HepG2 (cell line): ENCODE data around the gene ZNF764. TPM values are rescaled to one million over a fixed set of nuclear protein-coding genes. Genes with fewer than 3 reads are reported as not detected.
A peak's percentile ranks its signal among the peaks of the same experiment; 100 is the strongest.

Experiments
- ADNP ChIP-seq: sonication (generic); formaldehyde crosslinking; IDR thresholded peaks from 2 replicates; pipeline ENCODE4 v1.4.0; 2020; ENCODE audit warnings: missing genetic modification reagents
- CEBPG ChIP-seq: IDR thresholded peaks from 2 replicates; pipeline ENCODE4 v1.6.1; 2016
- MYPOP ChIP-seq: sonication (generic); formaldehyde crosslinking; IDR thresholded peaks from 2 replicates; pipeline ENCODE4 v1.8.1; 2023; ENCODE audit warnings: mild to moderate bottlenecking, moderate library complexity, missing genetic modification reagents
- NFE2L1 ChIP-seq: sonication (generic); formaldehyde crosslinking; IDR thresholded peaks from 2 replicates; pipeline ENCODE4 v1.4.0; 2020; ENCODE audit warnings: missing genetic modification reagents, mild to moderate bottlenecking, borderline replicate concordance
- RFX5 ChIP-seq: IDR thresholded peaks from 2 replicates; pipeline ENCODE4 v1.6.1; 2011; ENCODE audit warnings: low read depth, low read length, improper control_type of control experiment
- YY1 ChIP-seq: IDR thresholded peaks from 2 replicates; pipeline ENCODE4 v1.6.1; 2011; ENCODE audit warnings: low read length, low read depth, moderate library complexity, mild to moderate bottlenecking; ENCODE audit not compliant: insufficient read depth, insufficient replicate concordance
- ZBTB2 ChIP-seq: sonication (generic); formaldehyde crosslinking; IDR thresholded peaks from 2 replicates; pipeline ENCODE4 v1.8.0; 2022; ENCODE audit warnings: low read depth, missing genetic modification reagents
- ZFP90 ChIP-seq: sonication (generic); formaldehyde crosslinking; IDR thresholded peaks from 2 replicates; pipeline ENCODE4 v1.8.0; 2022; ENCODE audit warnings: missing genetic modification reagents, mild to moderate bottlenecking, inconsistent platforms, borderline replicate concordance
- ZNF224 ChIP-seq: sonication (generic); formaldehyde crosslinking; IDR thresholded peaks from 2 replicates; pipeline ENCODE4 v1.5.0; 2020; ENCODE audit warnings: mild to moderate bottlenecking, missing genetic modification reagents
- ZNF251 ChIP-seq: sonication (generic); formaldehyde crosslinking; IDR thresholded peaks from 2 replicates; pipeline ENCODE4 v1.9.0; 2021; ENCODE audit warnings: mild to moderate bottlenecking, missing genetic modification reagents
- ZNF34 ChIP-seq: sonication (generic); formaldehyde crosslinking; IDR thresholded peaks from 2 replicates; pipeline ENCODE4 v1.4.0; 2020; ENCODE audit warnings: mild to moderate bottlenecking, missing genetic modification reagents, borderline replicate concordance
- ZNF354B ChIP-seq: sonication (generic); formaldehyde crosslinking; IDR thresholded peaks from 2 replicates; pipeline ENCODE4 v1.8.0; 2022; ENCODE audit warnings: mild to moderate bottlenecking, missing genetic modification reagents
- ZNF501 ChIP-seq: sonication (generic); formaldehyde crosslinking; IDR thresholded peaks from 2 replicates; pipeline ENCODE4 v1.5.1; 2020; ENCODE audit warnings: mild to moderate bottlenecking, moderate library complexity, missing genetic modification reagents
- ZNF567 ChIP-seq: sonication (generic); formaldehyde crosslinking; IDR thresholded peaks from 2 replicates; pipeline ENCODE4 v1.8.1; 2023; ENCODE audit warnings: mild to moderate bottlenecking, missing genetic modification reagents, borderline replicate concordance
- ZNF790 ChIP-seq: sonication (generic); formaldehyde crosslinking; IDR thresholded peaks from 2 replicates; pipeline ENCODE4 v1.8.0; 2022; ENCODE audit warnings: missing genetic modification reagents, mild to moderate bottlenecking, borderline replicate concordance
- polyA plus RNA-seq, 8 experiments: library from polyadenylated mRNA; depleted of rRNA in 3 of 8; stranded (reverse) in 7 of 8; unstranded in 1 of 8; fragments of >200 nt; fragmentation: Illumina TruSeq in 4 of 8; extraction: Trizol in 4 of 8; gene quantifications; 2 replicates each; pipeline versions ENCODE4 v1.2.1 to v1.2.3, GENCODE V29; 2011 to 2016; ENCODE audit warnings: low read depth in 4 of 8, missing spikeins in 1 of 8, mixed read lengths in 1 of 8; ENCODE audit not compliant: insufficient read depth in 1 of 8
- total RNA-seq, 5 experiments: library from RNA; depleted of rRNA; stranded (reverse); fragments of >200 nt; fragmentation: Illumina TruSeq; extraction: Trizol; gene quantifications; 2 replicates each; pipeline ENCODE4 v1.2.3, GENCODE V29; 2016; ENCODE audit warnings: low read depth in 1 of 5
- TF ChIP-seq, protein P1 (sequence below): IDR thresholded peaks from 2 replicates; pipeline ENCODE4 v1.4.0; 2020; ENCODE audit warnings: mild to moderate bottlenecking, missing genetic modification reagents
- TF ChIP-seq, protein P2 (sequence below): IDR thresholded peaks from 2 replicates; pipeline ENCODE4 v1.6.1; 2016; ENCODE audit warnings: control low read depth
- TF ChIP-seq, protein P3 (sequence below): sonication (generic); formaldehyde crosslinking; IDR thresholded peaks from 2 replicates; pipeline ENCODE4 v1.5.1; 2020; ENCODE audit warnings: mild to moderate bottlenecking, moderate library complexity, missing genetic modification reagents
- TF ChIP-seq, protein P4 (sequence below): sonication (generic); formaldehyde crosslinking; IDR thresholded peaks from 2 replicates; pipeline ENCODE4 v1.5.0; 2020; ENCODE audit warnings: missing genetic modification reagents

The ZNF764 gene
- total and polyA plus RNA-seq, 2 of the 13 experiments (the other 11 are each of a cell fraction or from before 2014, with no cell fraction given): 4.1 to 9.1 TPM

GRCh38 chr16:30570636-30571444 lies 12.7 kb upstream of the ZNF764 start (continued):
- TF ChIP-seq, protein P1, sequence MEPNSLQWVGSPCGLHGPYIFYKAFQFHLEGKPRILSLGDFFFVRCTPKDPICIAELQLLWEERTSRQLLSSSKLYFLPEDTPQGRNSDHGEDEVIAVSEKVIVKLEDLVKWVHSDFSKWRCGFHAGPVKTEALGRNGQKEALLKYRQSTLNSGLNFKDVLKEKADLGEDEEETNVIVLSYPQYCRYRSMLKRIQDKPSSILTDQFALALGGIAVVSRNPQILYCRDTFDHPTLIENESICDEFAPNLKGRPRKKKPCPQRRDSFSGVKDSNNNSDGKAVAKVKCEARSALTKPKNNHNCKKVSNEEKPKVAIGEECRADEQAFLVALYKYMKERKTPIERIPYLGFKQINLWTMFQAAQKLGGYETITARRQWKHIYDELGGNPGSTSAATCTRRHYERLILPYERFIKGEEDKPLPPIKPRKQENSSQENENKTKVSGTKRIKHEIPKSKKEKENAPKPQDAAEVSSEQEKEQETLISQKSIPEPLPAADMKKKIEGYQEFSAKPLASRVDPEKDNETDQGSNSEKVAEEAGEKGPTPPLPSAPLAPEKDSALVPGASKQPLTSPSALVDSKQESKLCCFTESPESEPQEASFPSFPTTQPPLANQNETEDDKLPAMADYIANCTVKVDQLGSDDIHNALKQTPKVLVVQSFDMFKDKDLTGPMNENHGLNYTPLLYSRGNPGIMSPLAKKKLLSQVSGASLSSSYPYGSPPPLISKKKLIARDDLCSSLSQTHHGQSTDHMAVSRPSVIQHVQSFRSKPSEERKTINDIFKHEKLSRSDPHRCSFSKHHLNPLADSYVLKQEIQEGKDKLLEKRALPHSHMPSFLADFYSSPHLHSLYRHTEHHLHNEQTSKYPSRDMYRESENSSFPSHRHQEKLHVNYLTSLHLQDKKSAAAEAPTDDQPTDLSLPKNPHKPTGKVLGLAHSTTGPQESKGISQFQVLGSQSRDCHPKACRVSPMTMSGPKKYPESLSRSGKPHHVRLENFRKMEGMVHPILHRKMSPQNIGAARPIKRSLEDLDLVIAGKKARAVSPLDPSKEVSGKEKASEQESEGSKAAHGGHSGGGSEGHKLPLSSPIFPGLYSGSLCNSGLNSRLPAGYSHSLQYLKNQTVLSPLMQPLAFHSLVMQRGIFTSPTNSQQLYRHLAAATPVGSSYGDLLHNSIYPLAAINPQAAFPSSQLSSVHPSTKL (CRISPR knock-in tag): no peak
- TF ChIP-seq, protein P2, sequence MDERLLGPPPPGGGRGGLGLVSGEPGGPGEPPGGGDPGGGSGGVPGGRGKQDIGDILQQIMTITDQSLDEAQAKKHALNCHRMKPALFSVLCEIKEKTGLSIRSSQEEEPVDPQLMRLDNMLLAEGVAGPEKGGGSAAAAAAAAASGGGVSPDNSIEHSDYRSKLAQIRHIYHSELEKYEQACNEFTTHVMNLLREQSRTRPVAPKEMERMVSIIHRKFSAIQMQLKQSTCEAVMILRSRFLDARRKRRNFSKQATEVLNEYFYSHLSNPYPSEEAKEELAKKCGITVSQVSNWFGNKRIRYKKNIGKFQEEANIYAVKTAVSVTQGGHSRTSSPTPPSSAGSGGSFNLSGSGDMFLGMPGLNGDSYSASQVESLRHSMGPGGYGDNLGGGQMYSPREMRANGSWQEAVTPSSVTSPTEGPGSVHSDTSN: no peak
- no peak for TF ChIP-seq ZNF224 (CRISPR knock-in tag)
- TF ChIP-seq, protein P3, sequence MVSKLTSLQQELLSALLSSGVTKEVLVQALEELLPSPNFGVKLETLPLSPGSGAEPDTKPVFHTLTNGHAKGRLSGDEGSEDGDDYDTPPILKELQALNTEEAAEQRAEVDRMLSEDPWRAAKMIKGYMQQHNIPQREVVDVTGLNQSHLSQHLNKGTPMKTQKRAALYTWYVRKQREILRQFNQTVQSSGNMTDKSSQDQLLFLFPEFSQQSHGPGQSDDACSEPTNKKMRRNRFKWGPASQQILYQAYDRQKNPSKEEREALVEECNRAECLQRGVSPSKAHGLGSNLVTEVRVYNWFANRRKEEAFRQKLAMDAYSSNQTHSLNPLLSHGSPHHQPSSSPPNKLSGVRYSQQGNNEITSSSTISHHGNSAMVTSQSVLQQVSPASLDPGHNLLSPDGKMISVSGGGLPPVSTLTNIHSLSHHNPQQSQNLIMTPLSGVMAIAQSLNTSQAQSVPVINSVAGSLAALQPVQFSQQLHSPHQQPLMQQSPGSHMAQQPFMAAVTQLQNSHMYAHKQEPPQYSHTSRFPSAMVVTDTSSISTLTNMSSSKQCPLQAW (CRISPR knock-in tag): peak; percentile 70; the same call in 1 of the 2 replicates
- TF ChIP-seq ZNF567 (CRISPR knock-in tag): 0 out of 2 replicates have a peak, but pooled peaks have one; percentile 47
- TF ChIP-seq NFE2L1 (CRISPR knock-in tag): no peak
- TF ChIP-seq CEBPG: no peak
- no peak for TF ChIP-seq ZBTB2
- no peak for TF ChIP-seq RFX5
- peak; percentile 51; the same call in 1 of the 2 replicates for TF ChIP-seq ZNF501
- TF ChIP-seq, protein P4, sequence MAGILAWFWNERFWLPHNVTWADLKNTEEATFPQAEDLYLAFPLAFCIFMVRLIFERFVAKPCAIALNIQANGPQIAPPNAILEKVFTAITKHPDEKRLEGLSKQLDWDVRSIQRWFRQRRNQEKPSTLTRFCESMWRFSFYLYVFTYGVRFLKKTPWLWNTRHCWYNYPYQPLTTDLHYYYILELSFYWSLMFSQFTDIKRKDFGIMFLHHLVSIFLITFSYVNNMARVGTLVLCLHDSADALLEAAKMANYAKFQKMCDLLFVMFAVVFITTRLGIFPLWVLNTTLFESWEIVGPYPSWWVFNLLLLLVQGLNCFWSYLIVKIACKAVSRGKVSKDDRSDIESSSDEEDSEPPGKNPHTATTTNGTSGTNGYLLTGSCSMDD (CRISPR knock-in tag): no peak
- TF ChIP-seq ZNF354B (CRISPR knock-in tag): no peak
- TF ChIP-seq ADNP (CRISPR knock-in tag): no peak
- TF ChIP-seq MYPOP (CRISPR knock-in tag): no peak
- no peak for TF ChIP-seq YY1
- no peak for TF ChIP-seq ZNF790 (CRISPR knock-in tag)
- peak; percentile 57; the same call in 1 of the 2 replicates for TF ChIP-seq ZFP90
- no peak for TF ChIP-seq ZNF251 (CRISPR knock-in tag)
- TF ChIP-seq ZNF34 (CRISPR knock-in tag): no peak
